K562 (cell line): ENCODE data around the gene SNRNP70. TPM values are rescaled to one million over a fixed set of nuclear protein-coding genes. Genes with fewer than 3 reads are reported as not detected.

Experiments
- ARHGAP35 ChIP-seq: fragments of 450-650 bp; IDR thresholded peaks from 2 replicates; pipeline ENCODE4 v1.6.1; 2018; ENCODE audit not compliant: partially characterized antibody
- CHD4 ChIP-seq: fragments of 200-600 bp; sonication (generic); IDR thresholded peaks from 3 replicates; pipeline ENCODE4 v1.6.1; 2012; ENCODE audit warnings: low read depth, mild to moderate bottlenecking, mixed read lengths, low read length, inconsistent platforms; ENCODE audit not compliant: insufficient read depth, insufficient replicate concordance, poor library complexity, severe bottlenecking
- HOXB6 ChIP-seq: fragments of 250-450 bp; sonication (Bioruptor Pico); IDR thresholded peaks from 2 replicates; pipeline ENCODE4 v1.5.1; 2022; ENCODE audit warnings: mild to moderate bottlenecking, borderline replicate concordance
- HSF4 ChIP-seq: fragments of 250-450 bp; sonication (Bioruptor Pico); IDR thresholded peaks from 2 replicates; pipeline ENCODE4 v2.1.2; 2022; ENCODE audit warnings: mild to moderate bottlenecking, moderate library complexity, borderline replicate concordance
- MBD2 ChIP-seq: sonication (generic); IDR thresholded peaks from 2 replicates; pipeline ENCODE4 v1.6.1; 2016; ENCODE audit warnings: low read depth, borderline replicate concordance
- NKRF ChIP-seq: fragments of 450-650 bp; IDR thresholded peaks from 2 replicates; pipeline ENCODE4 v1.6.1; 2016; ENCODE audit warnings: borderline replicate concordance
- PHF8 ChIP-seq: fragments of 200-600 bp; sonication (generic); IDR thresholded peaks from 2 replicates; pipeline ENCODE4 v1.6.1; 2012; ENCODE audit warnings: mixed run types, mild to moderate bottlenecking, inconsistent platforms, low read length, moderate library complexity, borderline replicate concordance
- TCF7L2 ChIP-seq: fragments of 150-350 bp; IDR thresholded peaks from 2 replicates; pipeline ENCODE4 v1.6.1; 2016; ENCODE audit warnings: low read depth, mild to moderate bottlenecking, low read length, moderate library complexity
- TFAP4 ChIP-seq: sonication (generic); formaldehyde crosslinking; IDR thresholded peaks from 2 replicates; pipeline ENCODE4 v1.8.0; 2022; ENCODE audit warnings: missing genetic modification reagents, mild to moderate bottlenecking, moderate library complexity, borderline replicate concordance
- ZBTB7A ChIP-seq: IDR thresholded peaks from 2 replicates; pipeline ENCODE4 v1.6.1; 2011; ENCODE audit warnings: low read depth, mild to moderate bottlenecking, low read length, moderate library complexity, borderline replicate concordance; ENCODE audit not compliant: control insufficient read depth
- ZFPM2 ChIP-seq: fragments of 250-450 bp; sonication (Bioruptor Pico); IDR thresholded peaks from 2 replicates; pipeline ENCODE4 v1.5.1; 2022; ENCODE audit warnings: mild to moderate bottlenecking
- ZNF282 ChIP-seq: sonication (generic); formaldehyde crosslinking; IDR thresholded peaks from 2 replicates; pipeline ENCODE4 v1.8.1; 2023; ENCODE audit warnings: missing genetic modification reagents
- ZNF407 ChIP-seq: fragments of 450-650 bp; IDR thresholded peaks from 2 replicates; pipeline ENCODE4 v1.6.1; 2016; ENCODE audit warnings: low read depth
- ZNF507 ChIP-seq: conservative IDR thresholded peaks from 2 replicates; pipeline ENCODE4 v1.6.1; 2017; ENCODE audit warnings: missing genetic modification characterization, missing compliant biosample characterization
- ZNF644 ChIP-seq: fragments of 200-800 bp; sonication (Bioruptor generic); IDR thresholded peaks from 2 replicates; pipeline ENCODE4 v1.6.1; 2016; ENCODE audit warnings: low read depth, missing genetic modification characterization, missing compliant biosample characterization
- polyA plus RNA-seq, 8 experiments: library from polyadenylated mRNA; depleted of rRNA in 4 of 8; stranded (reverse) in 5 of 8; unstranded in 3 of 8; fragments of >200 nt; fragmentation: Nextera tagmentation in 2 of 8; fragmentation: Illumina TruSeq in 1 of 8; extraction: Ambion mirVana in 2 of 8; extraction: Trizol in 1 of 8; gene quantifications; 2 replicates each; pipeline versions ENCODE4 v1.2.1 to v1.2.3, GENCODE V29; 2011 to 2014; ENCODE audit warnings: inconsistent platforms in 1 of 8, missing spikeins in 1 of 8
- total RNA-seq, 7 experiments: library from RNA; depleted of rRNA in 6 of 7; stranded (reverse); fragments of >200 nt in 6 of 7; fragmentation: Illumina TruSeq in 2 of 7; extraction: Trizol in 2 of 7; gene quantifications; 2 replicates each; pipeline versions ENCODE4 v1.2.1 to v1.2.3, GENCODE V29; 2011 to 2021; ENCODE audit warnings: low replicate concordance in 1 of 7

SNRNP70 gene
- total and polyA plus RNA-seq, 9 of the 15 experiments (the other 6 are each of a cell fraction or from before 2014, with no cell fraction given) = 2.8 to 496 (median 136) TPM

GRCh38 chr19:49149652-49150105 is 64.4 kb downstream of the SNRNP70 start (continued):
- no peak for TF ChIP-seq ZNF407
- peak; percentile 99 for TF ChIP-seq TCF7L2
- peak; percentile 4; the same call in 1 of the 2 replicates for TF ChIP-seq ZBTB7A
- no peak for TF ChIP-seq ZFPM2
- TF ChIP-seq MBD2 = peak; percentile 94
- TF ChIP-seq NKRF = no peak
- TF ChIP-seq ZNF507 (tag) = no peak
- no peak for TF ChIP-seq ZNF644
- no peak for TF ChIP-seq TFAP4 (CRISPR knock-in tag)
- no peak for TF ChIP-seq ZNF282
- TF ChIP-seq PHF8 = 0 out of 2 replicates have a peak, but pooled peaks have one; percentile 41
- no peak for TF ChIP-seq HOXB6 (CRISPR knock-in tag)
- TF ChIP-seq HSF4 (CRISPR knock-in tag) = no peak
- no peak for TF ChIP-seq CHD4
- no peak for TF ChIP-seq ARHGAP35
